Keratinocyte (primary cell): ENCODE results near the gene KLC4.

Experiments used
- EZH2 ChIP-seq: IDR thresholded peaks from one replicate; pipeline ENCODE4 v1.6.1; 2012; ENCODE audit warnings: inconsistent platforms, mild to moderate bottlenecking, low read length, moderate library complexity
- TF ChIP-seq, protein P1 (sequence below), 3 experiments: IDR thresholded peaks in 1 of 3; conservative IDR thresholded peaks in 1 of 3; optimal IDR thresholded peaks in 1 of 3; 2 replicates in 2 of 3; 3 replicates in 1 of 3; pipeline versions ENCODE3 to v1.5.1; 2011; ENCODE audit warnings: low read length in 3 of 3, mild to moderate bottlenecking in 3 of 3, moderate library complexity in 2 of 3, control low read depth in 1 of 3, inconsistent platforms in 1 of 3; ENCODE audit not compliant: insufficient read depth in 2 of 3; ENCODE audit errors: extremely low read depth in 1 of 3

DNA sequence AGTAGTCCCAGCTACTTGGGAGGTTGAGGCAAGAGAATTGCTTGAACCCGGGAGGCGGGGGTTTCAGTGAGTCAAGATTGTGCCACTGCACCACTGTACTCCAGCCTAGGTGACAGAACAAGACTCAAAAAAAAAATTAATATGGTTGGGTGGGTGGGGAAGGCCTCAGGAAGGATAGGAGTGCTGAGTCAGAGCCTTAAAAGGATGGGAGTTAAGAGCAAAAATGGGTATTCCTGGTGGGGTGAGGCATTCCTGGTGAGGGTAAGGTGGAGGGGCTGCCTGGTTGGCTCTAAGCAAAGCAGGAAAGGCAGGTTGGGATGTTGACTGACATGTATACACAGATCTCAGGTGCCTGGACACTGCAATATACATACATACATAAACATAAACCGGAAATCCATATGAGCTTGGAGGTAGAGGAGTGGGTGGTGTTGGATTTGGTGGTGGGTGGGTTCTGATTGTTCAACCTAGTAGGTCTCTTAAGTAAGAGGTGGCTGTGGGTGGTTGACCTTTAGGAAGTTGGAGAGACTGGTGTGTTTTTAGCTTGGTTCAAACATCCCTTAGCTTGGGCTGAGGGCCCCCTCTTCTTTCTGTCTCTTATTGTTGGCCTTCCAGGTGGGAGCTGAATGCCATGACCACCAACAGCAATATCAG is 39.3 kb upstream of the KLC4 start:
- TF ChIP-seq, protein P1, sequence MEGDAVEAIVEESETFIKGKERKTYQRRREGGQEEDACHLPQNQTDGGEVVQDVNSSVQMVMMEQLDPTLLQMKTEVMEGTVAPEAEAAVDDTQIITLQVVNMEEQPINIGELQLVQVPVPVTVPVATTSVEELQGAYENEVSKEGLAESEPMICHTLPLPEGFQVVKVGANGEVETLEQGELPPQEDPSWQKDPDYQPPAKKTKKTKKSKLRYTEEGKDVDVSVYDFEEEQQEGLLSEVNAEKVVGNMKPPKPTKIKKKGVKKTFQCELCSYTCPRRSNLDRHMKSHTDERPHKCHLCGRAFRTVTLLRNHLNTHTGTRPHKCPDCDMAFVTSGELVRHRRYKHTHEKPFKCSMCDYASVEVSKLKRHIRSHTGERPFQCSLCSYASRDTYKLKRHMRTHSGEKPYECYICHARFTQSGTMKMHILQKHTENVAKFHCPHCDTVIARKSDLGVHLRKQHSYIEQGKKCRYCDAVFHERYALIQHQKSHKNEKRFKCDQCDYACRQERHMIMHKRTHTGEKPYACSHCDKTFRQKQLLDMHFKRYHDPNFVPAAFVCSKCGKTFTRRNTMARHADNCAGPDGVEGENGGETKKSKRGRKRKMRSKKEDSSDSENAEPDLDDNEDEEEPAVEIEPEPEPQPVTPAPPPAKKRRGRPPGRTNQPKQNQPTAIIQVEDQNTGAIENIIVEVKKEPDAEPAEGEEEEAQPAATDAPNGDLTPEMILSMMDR (optimal IDR thresholded peaks at IDR 0.05 in 1 of 3, IDR thresholded peaks at IDR 0.05 in 1 of 3, conservative IDR thresholded peaks at IDR 0.05 in 1 of 3; ENCODE audit: extremely low read depth in 1 of 3, insufficient read depth in 2 of 3, low read length in 3 of 3) = no peak
- TF ChIP-seq EZH2 = no peak
